ENCODE data around the gene ZNF407. TPM values are rescaled to one million over a fixed set of nuclear protein-coding genes. Genes with fewer than 3 reads are reported as not detected.
"Not testable (repeated sequence)": the region's sequence is repeated elsewhere in the genome, so short reads cannot be mapped to it uniquely, and the experiment has no call there.

Gene ZNF407
- total RNA-seq, 1 donor: 10.0 TPM

- no peak for DNase-seq (ENCODE audit: low read depth in 2 of 3, low spot score in 2 of 3)
Observed at GRCh38 chr18:74947417-74947816, 349.7 kb downstream of the ZNF407 start.

DNA sequence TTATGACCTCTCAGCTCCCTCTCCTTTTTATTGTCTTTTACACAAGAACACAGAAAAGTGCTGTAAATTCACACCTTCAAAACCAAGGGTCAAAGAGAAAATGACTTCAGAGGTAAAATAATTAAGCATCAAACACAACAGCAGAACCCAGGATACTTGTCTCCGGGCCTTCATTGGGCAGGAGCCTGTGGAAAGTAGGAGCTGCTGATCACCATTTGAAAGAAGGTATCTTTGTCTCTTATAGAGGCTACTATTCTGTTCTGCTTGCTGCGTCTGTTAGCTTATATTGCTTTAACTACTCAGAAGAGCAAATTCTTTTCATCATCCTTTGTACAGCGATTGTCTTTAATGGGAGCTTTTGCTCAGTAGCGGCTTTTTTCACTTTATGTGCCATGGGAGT lies 350.2 kb downstream of the ZNF407 start:
- no peak for DNase-seq (ENCODE audit: low read depth in 2 of 3, low spot score in 2 of 3)

GRCh38 chr18:74949611-74950010 lies 351.9 kb downstream of the ZNF407 start:
- no peak for DNase-seq (ENCODE audit: low read depth in 2 of 3, low spot score in 2 of 3)

GRCh38 chr18:74950479-74950878 lies 352.8 kb downstream of the ZNF407 start:
- DNase-seq (ENCODE audit: low read depth in 2 of 3, low spot score in 2 of 3): no peak

GRCh38 chr18:74951165-74951760 lies 353.6 kb downstream of the ZNF407 start:
- DNase-seq (ENCODE audit: low read depth in 2 of 3, low spot score in 2 of 3): no peak

DNA sequence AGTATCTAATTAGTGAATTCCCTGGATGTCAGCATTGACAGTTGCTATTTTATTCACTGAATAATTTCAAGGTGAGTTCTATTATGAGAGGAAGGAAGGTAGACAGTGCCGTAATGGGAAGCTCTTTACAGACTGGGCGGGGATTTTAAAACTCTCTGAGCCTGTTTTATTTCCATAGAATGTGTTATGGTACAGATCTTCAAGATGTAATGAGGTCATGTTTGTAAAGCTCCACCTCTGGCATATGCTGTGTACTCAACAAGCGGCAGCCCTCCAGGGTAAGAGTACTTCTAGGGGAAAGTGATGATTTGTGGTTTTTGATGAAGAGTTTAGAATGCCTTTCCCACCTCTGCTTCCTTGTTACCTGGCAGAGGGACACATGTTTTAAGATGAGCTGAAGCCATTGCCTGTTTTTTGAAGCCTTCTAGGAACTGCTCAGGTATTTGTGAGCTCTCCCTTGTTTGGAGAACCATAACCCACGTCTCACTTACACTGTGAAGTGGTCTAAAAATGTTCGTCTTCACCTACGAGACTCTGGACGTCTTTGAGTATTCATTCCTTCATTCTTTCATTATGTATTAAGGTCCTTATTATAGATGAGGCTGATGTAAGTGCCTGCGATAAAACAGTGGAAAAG lies 360.0 kb downstream of the ZNF407 start:
- no peak for DNase-seq (ENCODE audit: low read depth in 2 of 3, low spot score in 2 of 3)

GRCh38 chr18:74959216-74959615 lies 361.5 kb downstream of the ZNF407 start:
- DNase-seq (ENCODE audit: low read depth in 2 of 3, low spot score in 2 of 3): no peak

DNA sequence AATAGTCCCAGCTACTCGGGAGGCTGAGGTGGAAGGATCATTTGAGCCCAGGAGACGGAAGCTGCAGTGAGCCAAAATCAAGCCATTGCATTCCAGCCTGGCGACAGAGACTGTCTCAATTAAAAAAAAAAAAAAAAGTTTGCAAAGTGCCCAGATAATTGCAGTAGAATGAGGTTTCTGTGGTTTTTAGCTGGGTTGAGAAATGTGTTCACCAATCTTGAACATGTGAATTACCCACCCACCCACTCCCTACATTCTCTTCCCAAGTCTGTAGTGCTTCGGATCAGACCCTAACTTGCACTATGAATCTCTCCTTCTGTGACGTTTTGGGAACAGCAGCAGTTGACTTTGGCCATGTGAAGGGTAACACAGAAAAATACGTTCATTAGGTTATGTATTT lies 363.9 kb downstream of the ZNF407 start:
- no peak for DNase-seq (ENCODE audit: low read depth in 2 of 3, low spot score in 2 of 3)

DNA sequence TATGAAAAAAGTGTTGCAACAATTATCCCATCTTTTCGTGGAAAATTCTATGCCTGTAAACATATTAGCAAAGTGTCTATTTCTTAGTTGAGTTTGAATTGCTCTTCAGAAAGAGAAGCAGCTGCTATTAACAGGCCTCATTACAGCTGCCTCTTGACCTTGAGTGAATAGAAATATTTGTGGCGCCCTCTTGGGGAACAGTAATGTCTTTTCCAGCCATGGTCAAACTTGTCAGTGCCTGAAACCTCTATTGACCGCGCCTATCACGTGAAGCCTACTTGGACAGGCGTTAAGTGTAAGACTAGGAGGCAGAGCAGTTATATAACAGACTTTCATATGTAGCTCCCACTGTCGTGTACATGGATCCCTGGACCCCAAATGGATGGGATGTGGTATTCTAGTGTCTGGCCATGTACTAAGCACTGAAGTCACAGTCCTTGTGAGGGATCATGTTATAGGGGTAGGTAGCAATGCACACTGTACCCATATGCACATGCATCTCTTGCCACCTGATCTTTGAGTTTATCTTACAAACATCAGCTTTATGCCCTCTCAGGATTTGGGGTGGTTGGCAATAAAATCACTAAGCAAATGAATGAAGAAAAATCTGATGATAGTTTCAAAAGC lies 366.3 kb downstream of the ZNF407 start:
- DNase-seq (ENCODE audit: low read depth in 2 of 3, low spot score in 2 of 3): peak in 2 of 3 donors; percentile 13 to 32

GRCh38 chr18:74965682-74966081 lies 368.0 kb downstream of the ZNF407 start:
- DNase-seq (ENCODE audit: low read depth in 2 of 3, low spot score in 2 of 3): no peak

DNA sequence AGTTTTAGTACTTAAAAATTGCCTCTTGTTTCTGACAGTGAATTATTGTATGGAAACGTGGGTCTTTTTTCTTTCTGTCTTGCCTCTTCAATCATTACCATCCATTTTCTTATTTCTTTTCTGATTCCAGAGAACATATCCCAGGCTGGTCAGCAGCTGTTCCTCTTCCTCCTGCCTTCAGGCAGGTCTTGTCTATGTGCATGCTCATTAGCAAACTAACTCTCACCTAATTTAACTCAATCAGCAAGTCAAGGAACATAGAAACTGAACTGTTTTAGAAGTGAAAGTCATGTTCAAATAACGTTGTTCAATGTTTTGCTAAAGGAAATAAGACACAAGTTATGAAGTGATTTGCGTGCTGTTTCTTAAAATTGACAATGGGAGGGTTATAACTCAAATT lies 369.8 kb downstream of the ZNF407 start:
- no peak for DNase-seq (ENCODE audit: low read depth in 2 of 3, low spot score in 2 of 3)

DNA sequence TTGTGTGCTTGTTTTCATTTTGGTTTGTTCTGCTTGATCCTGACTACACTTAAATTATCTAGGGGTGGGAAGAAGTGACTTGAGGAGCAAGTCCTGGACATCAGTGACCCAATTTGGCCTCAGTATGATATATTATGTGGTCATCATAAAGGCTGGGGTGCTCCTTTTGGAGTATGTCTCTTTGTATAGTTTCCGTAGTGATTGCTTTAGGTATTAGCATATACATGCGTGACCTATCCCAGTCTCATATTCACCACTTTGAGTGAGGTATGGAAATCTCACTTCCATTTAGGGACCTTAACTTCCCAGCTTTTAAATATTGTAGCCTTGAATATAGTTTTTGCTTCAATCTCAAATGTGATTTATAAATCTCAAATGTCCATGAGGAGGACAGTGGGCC lies 370.3 kb downstream of the ZNF407 start:
- DNase-seq (ENCODE audit: low read depth in 2 of 3, low spot score in 2 of 3): no peak

GRCh38 chr18:74971358-74971757 lies 373.7 kb downstream of the ZNF407 start:
- not testable (repeated sequence) for DNase-seq (ENCODE audit: low read depth in 2 of 3, low spot score in 2 of 3)

DNA sequence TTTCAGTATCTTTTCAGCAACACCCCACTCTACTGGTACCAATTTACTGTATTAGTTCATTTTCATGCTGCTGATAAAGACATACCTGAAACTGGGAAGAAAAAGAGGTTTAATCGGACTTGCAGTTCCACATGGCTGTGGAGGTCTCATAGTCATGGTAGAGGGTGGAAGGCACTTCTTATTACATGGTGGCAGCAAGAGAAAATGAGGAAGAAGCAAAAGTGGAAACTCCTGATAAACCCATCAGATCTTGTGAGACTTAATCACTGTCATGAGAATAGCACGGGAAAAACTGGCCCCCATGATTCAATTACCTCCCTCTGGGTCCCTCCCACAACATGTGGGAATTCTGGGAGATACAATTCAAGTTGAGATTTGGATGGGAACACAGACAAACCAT lies 374.1 kb downstream of the ZNF407 start:
- not testable (repeated sequence) for DNase-seq (ENCODE audit: low read depth in 2 of 3, low spot score in 2 of 3)

GRCh38 chr18:74972354-74972753 lies 374.7 kb downstream of the ZNF407 start:
- no peak for DNase-seq (ENCODE audit: low read depth in 2 of 3, low spot score in 2 of 3)

DNA sequence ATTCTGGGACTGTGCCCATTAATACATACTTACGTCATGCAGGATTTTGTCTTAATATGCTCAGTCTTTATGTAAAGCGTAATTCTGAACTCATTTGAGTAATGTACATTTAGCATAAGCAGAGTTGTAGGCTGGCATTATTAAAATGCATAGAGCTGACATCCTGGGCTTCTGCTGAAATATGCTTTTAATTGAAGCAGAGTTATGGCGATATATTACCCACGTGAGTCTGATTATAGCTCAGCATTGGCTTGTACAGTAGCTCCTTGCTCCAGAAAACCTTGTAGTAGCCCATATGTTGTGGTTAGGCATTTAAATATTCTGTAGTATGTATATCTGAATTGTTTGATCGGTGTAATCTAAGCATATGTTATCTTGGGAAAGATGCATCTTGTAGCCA lies 377.3 kb downstream of the ZNF407 start:
- no peak for DNase-seq (ENCODE audit: low read depth in 2 of 3, low spot score in 2 of 3)

- DNase-seq (ENCODE audit: low read depth in 2 of 3, low spot score in 2 of 3): no peak
Observed at GRCh38 chr18:74976331-74976909, 378.8 kb downstream of the ZNF407 start.

GRCh38 chr18:74977041-74977440 lies 379.4 kb downstream of the ZNF407 start:
- DNase-seq (ENCODE audit: low read depth in 2 of 3, low spot score in 2 of 3): no peak

GRCh38 chr18:74980669-74981068 lies 383.0 kb downstream of the ZNF407 start:
- no peak for DNase-seq (ENCODE audit: low read depth in 2 of 3, low spot score in 2 of 3)

DNA sequence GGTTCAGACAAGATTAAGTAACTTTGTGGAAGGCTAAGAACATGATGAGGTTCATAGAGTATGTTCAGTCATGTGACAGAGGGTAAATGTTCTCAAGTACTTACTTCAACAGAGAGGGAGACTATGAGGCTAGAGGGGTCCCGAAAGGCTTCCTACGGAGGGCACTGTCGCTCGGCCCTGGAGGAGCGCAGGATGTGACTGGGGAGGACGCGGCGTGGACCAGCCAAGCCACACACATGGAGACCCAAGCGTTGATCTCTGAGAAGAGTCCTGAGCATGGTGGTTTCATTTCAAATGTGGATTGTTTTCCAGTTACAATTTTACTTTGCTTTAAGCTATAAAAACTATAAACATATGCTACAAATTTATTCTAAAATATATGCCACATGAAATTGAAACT lies 383.8 kb downstream of the ZNF407 start:
- DNase-seq (ENCODE audit: low read depth in 2 of 3, low spot score in 2 of 3): no peak

DNA sequence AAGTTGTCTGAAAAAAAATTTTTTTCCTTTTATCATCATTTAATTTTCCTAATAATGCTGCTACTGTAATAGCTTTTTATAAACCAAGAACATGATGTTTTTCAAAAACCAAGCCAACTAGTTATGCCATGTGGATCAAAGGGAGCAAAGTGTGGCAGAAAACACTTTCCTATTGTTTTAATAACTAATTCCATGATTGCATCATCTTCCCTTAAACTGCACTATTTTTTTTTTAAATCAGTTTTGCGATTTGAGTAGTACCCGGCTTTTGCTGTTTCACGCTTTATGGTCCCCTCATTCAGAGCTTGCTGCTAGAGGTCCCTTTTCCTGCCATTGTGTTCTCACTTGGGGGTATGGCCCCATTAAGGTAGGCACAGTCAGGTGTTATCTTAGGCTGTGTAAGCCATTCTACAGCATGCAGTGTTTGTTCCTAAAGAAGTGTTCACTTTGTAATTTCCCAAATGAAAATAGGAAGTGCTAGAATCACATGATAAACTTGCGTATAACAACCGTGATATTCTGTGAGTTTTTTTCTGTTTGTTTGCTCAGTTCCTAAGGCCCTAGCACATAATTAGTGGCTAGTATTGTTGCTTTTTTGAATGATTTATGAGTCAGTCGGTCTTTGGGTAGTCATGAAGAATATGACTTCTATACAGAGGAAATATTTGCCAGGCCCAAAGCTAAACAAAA lies 385.4 kb downstream of the ZNF407 start:
- peak in 1 of 3 donors; percentile 19 for DNase-seq (ENCODE audit: low read depth in 2 of 3, low spot score in 2 of 3)

Data from hematopoietic multipotent progenitor cell (in vitro differentiated cells).